HepG2 (cell line): ENCODE measurements around the gene TAPBP. TPM values are rescaled to one million over a fixed set of nuclear protein-coding genes. Genes with fewer than 3 reads are reported as not detected.

Experiments used
- ASH2L ChIP-seq: fragments of 300-600, 200-600 bp; sonication (generic); IDR thresholded peaks from 2 replicates; pipeline ENCODE4 v1.7.0; 2017; ENCODE audit warnings: low read depth, mild to moderate bottlenecking, moderate library complexity, mixed read lengths, low read length; ENCODE audit not compliant: insufficient read length
- CERS6 ChIP-seq: sonication (generic); formaldehyde crosslinking; IDR thresholded peaks from 2 replicates; pipeline ENCODE4 v1.5.0; 2020; ENCODE audit warnings: missing genetic modification reagents
- FOSL1 ChIP-seq: sonication (generic); formaldehyde crosslinking; IDR thresholded peaks from 2 replicates; pipeline ENCODE4 v1.9.0; 2021; ENCODE audit warnings: missing genetic modification reagents, borderline replicate concordance
- FOXC1 ChIP-seq: sonication (generic); formaldehyde crosslinking; IDR thresholded peaks from 2 replicates; pipeline ENCODE4 v1.8.0; 2022; ENCODE audit warnings: mild to moderate bottlenecking, missing genetic modification reagents, borderline replicate concordance
- GMEB2 ChIP-seq: IDR thresholded peaks from 2 replicates; pipeline ENCODE4 v1.6.1; 2016; ENCODE audit warnings: missing biosample characterization, missing genetic modification reagents, low read depth
- KLF11 ChIP-seq: IDR thresholded peaks from 2 replicates; pipeline ENCODE4 v1.6.1; 2016; ENCODE audit warnings: missing compliant biosample characterization
- MTA1 ChIP-seq: sonication (generic); formaldehyde crosslinking; IDR thresholded peaks from 2 replicates; pipeline ENCODE4 v1.4.0; 2020; ENCODE audit warnings: missing genetic modification reagents, mild to moderate bottlenecking, borderline replicate concordance
- MXI1 ChIP-seq: IDR thresholded peaks from 3 replicates; pipeline ENCODE4 v1.6.1; 2012; ENCODE audit warnings: low read depth, low read length, inconsistent platforms, borderline replicate concordance
- MYC ChIP-seq: sonication (generic); formaldehyde crosslinking; IDR thresholded peaks from 2 replicates; pipeline ENCODE4 v1.9.0; 2021; ENCODE audit warnings: missing genetic modification reagents, borderline replicate concordance
- NFE2 ChIP-seq: sonication (generic); formaldehyde crosslinking; IDR thresholded peaks from 2 replicates; pipeline ENCODE4 v1.4.0; 2020; ENCODE audit warnings: missing genetic modification reagents
- PBX2 ChIP-seq: IDR thresholded peaks from 2 replicates; pipeline ENCODE4 v1.6.1; 2016; ENCODE audit warnings: control low read depth
- PHF20 ChIP-seq: sonication (generic); formaldehyde crosslinking; IDR thresholded peaks from 2 replicates; pipeline ENCODE4 v1.5.0; 2020; ENCODE audit warnings: mild to moderate bottlenecking, missing genetic modification reagents
- PRDM15 ChIP-seq: sonication (generic); formaldehyde crosslinking; IDR thresholded peaks from 2 replicates; pipeline ENCODE4 v1.4.0; 2020; ENCODE audit warnings: missing genetic modification reagents
- SALL1 ChIP-seq: sonication (generic); formaldehyde crosslinking; IDR thresholded peaks from 2 replicates; pipeline ENCODE4 v1.8.0; 2022; ENCODE audit warnings: mild to moderate bottlenecking, missing genetic modification reagents
- TBP ChIP-seq: sonication (generic); formaldehyde crosslinking; IDR thresholded peaks from 2 replicates; pipeline ENCODE4 v1.5.0; 2020; ENCODE audit warnings: missing genetic modification reagents
- ZBTB7A ChIP-seq: sonication (generic); formaldehyde crosslinking; IDR thresholded peaks from 2 replicates; pipeline ENCODE4 v1.8.0; 2022; ENCODE audit warnings: mild to moderate bottlenecking, missing genetic modification reagents
- ZFAT ChIP-seq: sonication (generic); formaldehyde crosslinking; conservative IDR thresholded peaks from 2 replicates; pipeline ENCODE4 v1.8.1; 2023; ENCODE audit warnings: missing genetic modification reagents, inconsistent platforms
- ZKSCAN5 ChIP-seq: sonication (generic); formaldehyde crosslinking; IDR thresholded peaks from 2 replicates; pipeline ENCODE4 v1.5.1; 2020; ENCODE audit warnings: mild to moderate bottlenecking, missing genetic modification reagents
- ZNF10 ChIP-seq: sonication (generic); formaldehyde crosslinking; IDR thresholded peaks from 2 replicates; pipeline ENCODE4 v1.4.0; 2020; ENCODE audit warnings: mild to moderate bottlenecking, low read depth, missing genetic modification reagents, borderline replicate concordance
- ZNF12 ChIP-seq: sonication (generic); formaldehyde crosslinking; IDR thresholded peaks from 2 replicates; pipeline ENCODE4 v1.5.0; 2020; ENCODE audit warnings: missing genetic modification reagents
- ZNF264 ChIP-seq: sonication (generic); formaldehyde crosslinking; IDR thresholded peaks from 2 replicates; pipeline ENCODE4 v1.4.0; 2020; ENCODE audit warnings: missing genetic modification reagents
- ZNF512 ChIP-seq: sonication (generic); formaldehyde crosslinking; IDR thresholded peaks from 2 replicates; pipeline ENCODE4 v1.4.0; 2020; ENCODE audit warnings: mild to moderate bottlenecking, missing genetic modification reagents
- polyA plus RNA-seq, 8 experiments: library from polyadenylated mRNA; depleted of rRNA in 3 of 8; stranded (reverse) in 7 of 8; unstranded in 1 of 8; fragments of >200 nt; fragmentation: Illumina TruSeq in 4 of 8; extraction: Trizol in 4 of 8; gene quantifications; 2 replicates each; pipeline versions ENCODE4 v1.2.1 to v1.2.3, GENCODE V29; 2011 to 2016; ENCODE audit warnings: low read depth in 4 of 8, missing spikeins in 1 of 8, mixed read lengths in 1 of 8; ENCODE audit not compliant: insufficient read depth in 1 of 8
- total RNA-seq, 5 experiments: library from RNA; depleted of rRNA; stranded (reverse); fragments of >200 nt; fragmentation: Illumina TruSeq; extraction: Trizol; gene quantifications; 2 replicates each; pipeline ENCODE4 v1.2.3, GENCODE V29; 2016; ENCODE audit warnings: low read depth in 1 of 5

Gene TAPBP
- total and polyA plus RNA-seq, 2 of the 13 experiments (the other 11 are each of a cell fraction or from before 2014, with no cell fraction given): 27.4 to 32.3 TPM

GRCh38 chr6:33297406-33297955 is 16.4 kb downstream of the TAPBP start (continued):
- TF ChIP-seq PRDM15 (CRISPR knock-in tag): peak; percentile 15; the same call in 1 of the 2 replicates
- peak; percentile 1; the same call in 1 of the 2 replicates for TF ChIP-seq PHF20
- TF ChIP-seq KLF11 (CRISPR knock-in tag): no peak
- no peak for TF ChIP-seq TBP (CRISPR knock-in tag)
- 0 out of 2 replicates have a peak, but pooled peaks have one; percentile 56 for TF ChIP-seq ZBTB7A (CRISPR knock-in tag)
- no peak for TF ChIP-seq ZKSCAN5 (CRISPR knock-in tag)
- TF ChIP-seq SALL1 (CRISPR knock-in tag): peak; percentile 10; the same call in 1 of the 2 replicates
- TF ChIP-seq NFE2 (CRISPR knock-in tag): no peak
- no peak for TF ChIP-seq FOXC1
- TF ChIP-seq ASH2L: peak; percentile 26
- no peak for TF ChIP-seq GMEB2 (CRISPR knock-in tag)
- no peak for TF ChIP-seq ZNF10
- 0 out of 3 replicates have a peak, but pooled peaks have one; percentile 17 for TF ChIP-seq MXI1
- TF ChIP-seq ZNF512 (CRISPR knock-in tag): no peak
- TF ChIP-seq MYC (CRISPR knock-in tag): peak; percentile 42; the same call in 1 of the 2 replicates
- TF ChIP-seq ZNF264 (CRISPR knock-in tag): no peak
- TF ChIP-seq ZNF12 (CRISPR knock-in tag): no peak
- TF ChIP-seq PBX2 (CRISPR knock-in tag): peak; percentile 55; the same call in 1 of the 2 replicates
- TF ChIP-seq ZFAT (CRISPR knock-in tag): no peak
- peak; percentile 8; the same call in 1 of the 2 replicates for TF ChIP-seq MTA1
- TF ChIP-seq FOSL1: no peak
- TF ChIP-seq CERS6: no peak
